Measurements from ENCODE around the gene DZIP3. TPM values are rescaled to one million over a fixed set of nuclear protein-coding genes. Genes with fewer than 3 reads are reported as not detected.
A peak's percentile ranks its signal among the peaks of the same experiment; 100 is the strongest.

Gene DZIP3, protein sequence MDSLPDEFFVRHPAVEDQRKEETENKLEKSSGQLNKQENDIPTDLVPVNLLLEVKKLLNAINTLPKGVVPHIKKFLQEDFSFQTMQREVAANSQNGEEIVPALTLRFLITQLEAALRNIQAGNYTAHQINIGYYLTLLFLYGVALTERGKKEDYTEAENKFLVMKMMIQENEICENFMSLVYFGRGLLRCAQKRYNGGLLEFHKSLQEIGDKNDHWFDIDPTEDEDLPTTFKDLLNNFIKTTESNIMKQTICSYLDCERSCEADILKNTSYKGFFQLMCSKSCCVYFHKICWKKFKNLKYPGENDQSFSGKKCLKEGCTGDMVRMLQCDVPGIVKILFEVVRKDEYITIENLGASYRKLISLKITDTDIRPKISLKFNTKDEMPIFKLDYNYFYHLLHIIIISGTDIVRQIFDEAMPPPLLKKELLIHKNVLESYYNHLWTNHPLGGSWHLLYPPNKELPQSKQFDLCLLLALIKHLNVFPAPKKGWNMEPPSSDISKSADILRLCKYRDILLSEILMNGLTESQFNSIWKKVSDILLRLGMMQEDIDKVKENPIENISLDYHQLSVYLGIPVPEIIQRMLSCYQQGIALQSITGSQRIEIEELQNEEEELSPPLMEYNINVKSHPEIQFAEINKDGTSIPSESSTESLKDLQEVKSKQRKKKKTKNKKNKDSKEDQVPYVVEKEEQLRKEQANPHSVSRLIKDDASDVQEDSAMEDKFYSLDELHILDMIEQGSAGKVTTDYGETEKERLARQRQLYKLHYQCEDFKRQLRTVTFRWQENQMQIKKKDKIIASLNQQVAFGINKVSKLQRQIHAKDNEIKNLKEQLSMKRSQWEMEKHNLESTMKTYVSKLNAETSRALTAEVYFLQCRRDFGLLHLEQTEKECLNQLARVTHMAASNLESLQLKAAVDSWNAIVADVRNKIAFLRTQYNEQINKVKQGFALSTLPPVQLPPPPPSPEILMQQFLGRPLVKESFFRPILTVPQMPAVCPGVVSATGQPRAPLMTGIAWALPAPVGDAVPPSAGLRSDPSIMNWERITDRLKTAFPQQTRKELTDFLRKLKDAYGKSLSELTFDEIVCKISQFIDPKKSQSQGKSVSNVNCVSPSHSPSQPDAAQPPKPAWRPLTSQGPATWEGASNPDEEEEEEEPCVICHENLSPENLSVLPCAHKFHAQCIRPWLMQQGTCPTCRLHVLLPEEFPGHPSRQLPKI
- polyA plus RNA-seq (2.1 to 3.9 TPM (median 2.8 TPM) in 3 replicates), polyA minus RNA-seq (0.39 to 4.6 TPM (median 2.0 TPM) in 3 replicates)
- 2.0 TPM for polyA plus RNA-seq (2011; ENCODE audit: low read depth)
- polyA plus RNA-seq (2011; cell fraction: cytosol; rRNA removed) = 1.0 and 2.1 TPM in 2 replicates
- polyA plus RNA-seq (2011; cell fraction: nucleus; rRNA removed) = 4.6 and 6.1 TPM in 2 replicates
- 0.75 and 2.1 TPM in 2 replicates for polyA plus RNA-seq (2012; ENCODE audit: low replicate concordance)
- polyA minus RNA-seq (2011; cell fraction: cytosol; rRNA and poly(A)+ RNA removed) = 1.3 TPM
- 3.0 and 5.9 TPM in 2 replicates for polyA minus RNA-seq (2011; cell fraction: nucleus; rRNA and poly(A)+ RNA removed)

DNA sequence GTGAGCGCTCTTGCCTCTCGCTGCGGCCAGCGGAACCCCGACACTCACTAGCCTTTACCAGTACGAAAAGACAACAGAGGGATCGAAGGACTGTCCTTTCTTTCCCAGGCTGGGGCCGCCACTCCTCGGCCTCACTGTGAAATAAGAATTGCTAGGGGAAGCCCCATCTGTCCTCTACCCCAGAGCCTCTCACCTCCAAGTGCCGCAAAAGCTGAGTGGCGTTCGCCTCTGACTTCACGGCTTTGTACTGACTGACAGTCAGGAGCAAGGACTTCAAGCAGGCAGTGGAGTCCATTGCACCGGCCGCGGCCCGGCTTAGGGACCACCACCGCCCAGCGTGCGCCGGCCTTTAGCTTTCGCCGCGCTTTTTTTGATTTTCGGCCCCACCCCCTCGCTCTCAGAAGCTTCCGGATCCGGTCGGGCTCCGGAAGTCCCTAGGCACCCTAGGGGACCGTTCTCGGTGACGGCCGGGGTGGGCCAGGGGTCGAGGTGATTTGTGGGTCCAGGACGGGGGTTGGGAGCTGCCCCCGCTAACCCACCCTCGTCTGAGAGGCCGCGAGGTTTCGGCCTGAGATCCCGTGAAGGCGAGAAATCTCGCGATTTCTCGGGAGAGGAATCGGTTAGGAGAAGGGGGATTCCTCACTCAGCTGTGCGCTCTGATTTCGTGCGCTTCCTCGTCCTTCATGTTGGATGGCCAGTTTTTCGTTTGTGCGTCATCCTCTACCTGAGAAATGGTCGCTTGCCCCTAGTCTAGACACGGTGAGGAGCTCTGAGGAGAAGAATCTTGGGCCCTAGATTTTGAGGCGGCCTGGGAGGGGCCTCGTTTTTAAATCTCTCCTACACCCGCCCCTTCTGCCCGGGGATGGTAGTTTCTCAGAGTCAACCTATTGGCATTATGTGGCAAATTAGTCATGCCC lies at the start of gene DZIP3, which contains the start of gene CIP2A:
TSS of gene DZIP3 (plus strand) at position 642 of the 917 bp plus-strand sequence. CDS start 15,685 bp downstream, outside the sequence.
TSS of gene CIP2A (minus strand) at position 358 of the 917 bp plus-strand sequence. CDS start at position 295, 63 bp downstream.
- no peak for FAIRE-seq
- Histone ChIP-seq H3K9me3 (ENCODE audit: control insufficient read depth, low read depth, low read length) (no peaks in the 10 kb centered on the region), H3K36me3 (ENCODE audit: control insufficient read depth in 2 of 2, extremely low read depth in 1 of 2, insufficient read depth in 2 of 2, low read length in 2 of 2) (no peaks in the 10 kb centered on the region), H3K4me2 (ENCODE audit: control insufficient read depth, extremely low read depth, insufficient read depth, low read depth, low read length) (peak within 1 kb of the TSS; percentile 78), H4K20me1 (ENCODE audit: control insufficient read depth, extremely low read depth, insufficient read depth, low read length) (no peaks in the 10 kb centered on the region), H3K9me1 (ENCODE audit: control insufficient read depth, extremely low read depth, insufficient read depth, low read length) (no peaks in the 10 kb centered on the region), H3K79me2 (ENCODE audit: control insufficient read depth, insufficient read depth, low read length) (peaks cover 46% of the 10 kb centered on the region), H3K4me3 (ENCODE audit: control insufficient read depth in 2 of 3, extremely low read depth in 1 of 3, insufficient read depth in 2 of 3, low read depth in 1 of 3, low read length in 3 of 3) (peak within 1 kb of the TSS; percentile 78 to 96 (median 88)), H3K27ac (ENCODE audit: control insufficient read depth, insufficient read depth, low read length) (peak within 1 kb of the TSS; percentile 99), H3K4me1 (ENCODE audit: control insufficient read depth, extremely low read depth, insufficient read depth, low read length) (peaks cover 14% of the 10 kb centered on the region), H3K9ac (ENCODE audit: control insufficient read depth, extremely low read depth, insufficient read depth, low read length) (peak within 1 kb of the TSS; percentile 96), H3K27me3 (ENCODE audit: control insufficient read depth, extremely low read depth, insufficient read depth, low read length) (no peaks in the 10 kb centered on the region), H2AFZ (ENCODE audit: control insufficient read depth, low read length) (peak within 1 kb of the TSS; percentile 98)
- no peak for TF ChIP-seq EZH2 (IDR thresholded peaks at IDR 0.05; ENCODE audit: low read length)
- TF ChIP-seq CTCF (optimal IDR thresholded peaks at IDR 0.05 in 1 of 3, IDR thresholded peaks at IDR 0.05 in 1 of 3, conservative IDR thresholded peaks at IDR 0.05 in 1 of 3; ENCODE audit: extremely low read depth in 1 of 3, insufficient read depth in 2 of 3, low read length in 3 of 3) = peak in 1 of 3 experiments; percentile 24
- DNase-seq (ENCODE audit: low read depth, low spot score) = peak; percentile 30
- dilution Hi-C loops (cut with MboI; ENCODE audit: extremely low pct_ligation_motif_present, low sequenced_read_pairs) = no loop called here

Data from keratinocyte (primary cell).